ENCODE results near the gene C4orf54. TPM values are rescaled to one million over a fixed set of nuclear protein-coding genes. Genes with fewer than 3 reads are reported as not detected.

Gene C4orf54
- total and polyA plus RNA-seq, 2 of the 8 experiments (the other 6 are each of a cell fraction or from before 2014, with no cell fraction given): not detected

DNA sequence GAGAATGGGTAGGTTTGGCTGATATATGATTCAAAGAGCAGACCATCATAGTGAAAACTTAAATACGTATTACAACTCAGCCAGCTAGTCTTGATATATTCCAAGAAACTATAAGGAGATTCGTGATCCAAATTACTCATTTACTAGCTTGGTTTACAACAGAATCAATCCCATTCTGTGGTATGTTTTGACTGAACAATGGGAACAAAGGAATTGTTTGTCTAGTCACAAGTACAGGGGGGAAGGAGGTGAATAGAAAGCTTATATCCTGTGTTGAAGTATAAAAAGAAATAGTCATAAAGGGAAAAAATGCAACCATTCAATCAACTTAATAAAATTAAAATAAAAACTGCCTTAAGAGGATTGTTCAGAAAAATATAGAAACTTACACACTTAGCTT is 17.0 kb downstream of the C4orf54 start:
- H2BK12ac ChIP-seq (ENCODE audit: low read depth, low read length): no peak overlapping the region
- no peak overlapping the region for H3K14ac ChIP-seq (ENCODE audit: insufficient read length)
- H3K36me3 ChIP-seq (ENCODE audit: control insufficient read depth in 2 of 4, insufficient read depth in 4 of 4, low read length in 3 of 4): no peaks in the 10 kb centered on the region
- DNase-seq (ENCODE audit: low read depth in 1 of 2, low spot score in 2 of 2) (no peak), FAIRE-seq (no peak)
- no peak overlapping the region for H3K23ac ChIP-seq (ENCODE audit: insufficient read length)
- ChIA-PET CTCF (ENCODE audit: partially characterized antibody) (no interaction called here), POLR2A (ENCODE audit: partially characterized antibody) (no interaction called here)
- no peak overlapping the region for H2BK5ac ChIP-seq (ENCODE audit: low read depth, low read length)
- H2BK120ac ChIP-seq (replicated peaks; ENCODE audit: low read depth, low read length): no peak overlapping the region
- no peaks in the 10 kb centered on the region for H4K20me1 ChIP-seq (replicated peaks in 1 of 2; ENCODE audit: control insufficient read depth in 1 of 2, insufficient read depth in 2 of 2, low read length in 2 of 2)
- H3K56ac ChIP-seq (replicated peaks; ENCODE audit: insufficient read length, low read depth, low read length): no peak overlapping the region
- no peak overlapping the region for H3K4me2 ChIP-seq (ENCODE audit: insufficient read depth in 1 of 2, low read depth in 2 of 2, low read length in 2 of 2)
- no peak overlapping the region for H4K91ac ChIP-seq (replicated peaks; ENCODE audit: insufficient read length, low read length)
- WGBS, 2 experiments (ENCODE audit: extremely low coverage in 1 of 2, insufficient coverage in 1 of 2, insufficient read length in 1 of 2, insufficient replicate concordance in 2 of 2, low coverage in 1 of 2, low lambda C conversion rate in 2 of 2, missing lambda C conversion rate in 1 of 2): 92% methylated on average over 2 of the region's 2 CpGs; no CpG with 5 or more reads in 1 of the 2 experiments
- H3K23me2 ChIP-seq (ENCODE audit: low read depth, low read length): no peaks in the 10 kb centered on the region
- H3K18ac ChIP-seq (ENCODE audit: extremely low read depth, low read length): no peak overlapping the region
- H4K5ac ChIP-seq (ENCODE audit: insufficient read length, low read depth, low read length): no peak overlapping the region
- H4K8ac ChIP-seq (ENCODE audit: extremely low read depth, insufficient read depth, low read length): no peak overlapping the region
- peaks cover 0 to 13% (median under 1%) of the 10 kb centered on the region in 4 experiments; a peak in 5 of 7 replicates for H3K27me3 ChIP-seq (replicated peaks in 1 of 4; ENCODE audit: control insufficient read depth in 3 of 4, extremely low read depth in 1 of 4, insufficient read depth in 3 of 4, low read length in 3 of 4)
- no peak overlapping the region for H2AK5ac ChIP-seq (ENCODE audit: low read depth, low read length)
- H2AFZ ChIP-seq (ENCODE audit: low read length): no peak overlapping the region
- H3K4ac ChIP-seq (replicated peaks; ENCODE audit: insufficient read length, low read depth, low read length): no peak overlapping the region
- no peaks in the 10 kb centered on the region for H3K79me2 ChIP-seq (ENCODE audit: control insufficient read depth in 1 of 2, insufficient read depth in 2 of 2, low read length in 2 of 2)
- H3K27ac ChIP-seq (ENCODE audit: low read depth, low read length): no peak overlapping the region
- no peak overlapping the region for H3K9ac ChIP-seq (replicated peaks in 1 of 4; ENCODE audit: extremely low read depth in 1 of 4, low read depth in 3 of 4, low read length in 3 of 4)
- H3K4me1 ChIP-seq (replicated peaks in 1 of 4; ENCODE audit: control insufficient read depth in 3 of 4, insufficient read depth in 4 of 4, low read length in 3 of 4): peaks cover 0 to 4% (median 2%) of the 10 kb centered on the region in 4 experiments; a peak in 2 of 7 replicates
- H3K79me1 ChIP-seq (ENCODE audit: low read depth, low read length): no peaks in the 10 kb centered on the region
- H3K9me3 ChIP-seq (ENCODE audit: insufficient read depth in 2 of 2, low read depth in 1 of 2, low read length in 1 of 2): no peaks in the 10 kb centered on the region
- H3K4me3 ChIP-seq (ENCODE audit: extremely low read depth in 1 of 4, insufficient read depth in 2 of 4, low read depth in 3 of 4, low read length in 4 of 4): no peak overlapping the region
- no peak overlapping the region for H2BK20ac ChIP-seq (ENCODE audit: low read length)
- H2BK15ac ChIP-seq (ENCODE audit: low read length): no peak overlapping the region
- TF ChIP-seq POLR2AphosphoS5 (IDR thresholded peaks at IDR 0.05; ENCODE audit: low read depth, low read length) (no peak), HDAC6 (IDR thresholded peaks at IDR 0.05; ENCODE audit: low read depth, low read length) (no peak), PHF8 (conservative IDR thresholded peaks at IDR 0.05; ENCODE audit: low read depth, low read length) (no peak), CTBP2 (IDR thresholded peaks at IDR 0.05; ENCODE audit: borderline replicate concordance, insufficient read depth, insufficient read length, low read length) (no peak), POLR2A (IDR thresholded peaks at IDR 0.05; ENCODE audit: control extremely low read depth in 1 of 2, low read depth in 2 of 2, low read length in 2 of 2) (no peak), CHD1 (IDR thresholded peaks at IDR 0.05; ENCODE audit: low read depth, low read length) (no peak), ASH2L (IDR thresholded peaks at IDR 0.05; ENCODE audit: low read length) (no peak), NANOG (IDR thresholded peaks at IDR 0.05; ENCODE audit: insufficient read depth, low read depth, low read length, poor library complexity, severe bottlenecking) (no peak), CHD2 (IDR thresholded peaks at IDR 0.05; ENCODE audit: low read length) (no peak), CREB1 (IDR thresholded peaks at IDR 0.05) (no peak), SP4 (IDR thresholded peaks at IDR 0.05; ENCODE audit: low read length) (no peak), TCF12 (IDR thresholded peaks at IDR 0.05; ENCODE audit: low read depth, low read length) (no peak), SP1 (IDR thresholded peaks at IDR 0.05; ENCODE audit: low read depth, low read length) (no peak), POU5F1 (IDR thresholded peaks at IDR 0.05; ENCODE audit: low read depth, low read length) (no peak), EZH2 (IDR thresholded peaks at IDR 0.05; ENCODE audit: low read depth, low read length, severe bottlenecking) (no peak), YY1 (IDR thresholded peaks at IDR 0.05; ENCODE audit: low read depth, low read length) (no peak), RNF2 (IDR thresholded peaks at IDR 0.05; ENCODE audit: borderline replicate concordance, low read depth, low read length, missing control alignments, poor library complexity, severe bottlenecking) (no peak)
